HG03175 (cell line): ENCODE measurements around the gene RBSN.

Experiments
- ATAC-seq: cut with Tn5 transposase; IDR thresholded peaks from one replicate; pipeline ENCODE4 v1.9.1; 2021; ENCODE audit warnings: mild to moderate bottlenecking, moderate library complexity; ENCODE audit not compliant: unreplicated experiment

RBSN gene

GRCh38 chr3:15102256-15102655 lies 3.3 kb upstream of the RBSN start:
- no peak for ATAC-seq

- no peak for ATAC-seq
These were observed 583 bp upstream of the RBSN start for GRCh38 chr3:15099364-15100098.

- no peak for ATAC-seq
These were observed 1.1 kb downstream of the RBSN start for GRCh38 chr3:15097891-15098290.

- no peak for ATAC-seq
These were observed 2.9 kb downstream of the RBSN start for GRCh38 chr3:15096046-15096445.

- no peak for ATAC-seq
These were observed 4.6 kb downstream of the RBSN start for GRCh38 chr3:15094187-15094875.

GRCh38 chr3:15092686-15093085 lies 6.3 kb downstream of the RBSN start:
- no peak for ATAC-seq

GRCh38 chr3:15091575-15091974 lies 7.4 kb downstream of the RBSN start:
- no peak for ATAC-seq

- no peak for ATAC-seq
These were observed 9.7 kb downstream of the RBSN start for GRCh38 chr3:15089201-15089600.

- no peak for ATAC-seq
These were observed 12.2 kb downstream of the RBSN start for GRCh38 chr3:15086699-15087098.

- no peak for ATAC-seq
These were observed 12.7 kb downstream of the RBSN start for GRCh38 chr3:15086263-15086662.

GRCh38 chr3:15083252-15083651 lies 15.7 kb downstream of the RBSN start:
- no peak for ATAC-seq

GRCh38 chr3:15081960-15082664 lies 16.8 kb downstream of the RBSN start:
- ATAC-seq = no peak

GRCh38 chr3:15079091-15079490 lies 19.9 kb downstream of the RBSN start:
- ATAC-seq = no peak

GRCh38 chr3:15074500-15074899 lies 24.4 kb downstream of the RBSN start:
- no peak for ATAC-seq

- no peak for ATAC-seq
These were observed 27.2 kb downstream of the RBSN start for GRCh38 chr3:15071699-15072098.

- ATAC-seq = no peak
These were observed 29.5 kb downstream of the RBSN start for GRCh38 chr3:15069441-15069840.

- no peak for ATAC-seq
These were observed 32.5 kb downstream of the RBSN start for GRCh38 chr3:15066467-15066866.

- no peak for ATAC-seq
These were observed 33.4 kb downstream of the RBSN start for GRCh38 chr3:15065550-15066007.

- peak; percentile 96 for ATAC-seq
These were observed 34.0 kb downstream of the RBSN start, which contains the start of gene MRPS25 for GRCh38 chr3:15064835-15065549. MRPS25 (minus strand) TSS chr3:15065315; CDS start chr3:15065194, 121 bp downstream.

GRCh38 chr3:15064299-15064834 lies 34.6 kb downstream of the RBSN start:
- ATAC-seq = peak; percentile 28
